K562 (cell line): ENCODE data around the gene CFAP54. TPM values are rescaled to one million over a fixed set of nuclear protein-coding genes. Genes with fewer than 3 reads are reported as not detected.

Experiments used
- ATAC-seq: fragments of 200-7000 bp; cut with Tn5 transposase; 3 replicates; pipeline ENCODE4 v1.9.1; 2020; ENCODE audit warnings: moderate library complexity
- BruUV-seq: library from RNA; stranded (reverse); fragments of 400-500 nt; replicated peaks from 2 replicates; lab custom pipeline; 2021; lab: Mats Ljungman, UMichigan
- CTCF ChIA-PET: fragments of 300-600 bp; formaldehyde crosslinking; extraction: SDS; loops from one replicate; lab custom pipeline; 2021; ENCODE audit warnings: low intra/inter-chr PET ratio; lab: Yijun Ruan, JAX
- POLR2A ChIA-PET: fragments of 300-600, 350-650 bp; sonication (Branson Sonifier 250); formaldehyde crosslinking; extraction: SDS; loops from one replicate; lab custom pipeline; 2021; ENCODE audit warnings: antibody characterized with exemption, inconsistent platforms; lab: Yijun Ruan, JAX
- DNase-seq, 4 experiments: peaks; one replicate each; pipeline versions ENCODE4 v3.0.0 to v3.0.0-alpha.2; 2011 to 2018; ENCODE audit warnings: low spot score in 3 of 4, mixed read lengths in 3 of 4; ENCODE audit errors: extremely low read depth in 1 of 4
- FAIRE-seq: peaks from 2 replicates; lab custom pipeline; 2011; peaks lifted over from hg19 to GRCh38; lab: Jason Lieb, UNC
- H2AFZ ChIP-seq: 2 replicates; pipeline ENCODE4 v1.6.0; 2011; ENCODE audit warnings: low read depth, low read length, control low read depth, inconsistent platforms
- H3K27ac ChIP-seq: fragments of 200-600 bp; 3 replicates; pipeline ENCODE4 v1.8.0; 2011; ENCODE audit warnings: low read depth, mild to moderate bottlenecking, control low read depth, inconsistent platforms, low read length, moderate library complexity, mixed read lengths; ENCODE audit errors: extremely low read depth
- H3K27me3 ChIP-seq, 2 experiments: fragments of 300-600 bp in 1 of 2; 2 replicates in 1 of 2; 3 replicates in 1 of 2; pipeline versions ENCODE4 v1.6.0 to v1.8.0; 2011; ENCODE audit warnings: inconsistent platforms in 2 of 2, low read length in 2 of 2, mild to moderate bottlenecking in 1 of 2, mixed read lengths in 1 of 2, moderate library complexity in 1 of 2; ENCODE audit not compliant: control insufficient read depth in 2 of 2, insufficient read depth in 2 of 2
- H3K36me3 ChIP-seq: fragments of 300-600 bp; 3 replicates; pipeline ENCODE4 v1.8.0; 2011; ENCODE audit warnings: mild to moderate bottlenecking, low read length, inconsistent platforms; ENCODE audit not compliant: control insufficient read depth, insufficient read depth
- H3K4me1 ChIP-seq, 2 experiments: fragments of 200-600 bp in 1 of 2; replicated peaks in 1 of 2; 2 replicates in 1 of 2; 3 replicates in 1 of 2; pipeline versions ENCODE4 v1.5.1 to v1.8.0; 2011; ENCODE audit warnings: inconsistent platforms in 2 of 2, low read length in 2 of 2, mild to moderate bottlenecking in 1 of 2, mixed read lengths in 1 of 2, moderate library complexity in 1 of 2; ENCODE audit not compliant: control insufficient read depth in 2 of 2, insufficient read depth in 2 of 2
- H3K4me2 ChIP-seq: 2 replicates; pipeline ENCODE4 v1.6.1; 2011; ENCODE audit warnings: low read length, control low read depth, inconsistent platforms, mixed read lengths; ENCODE audit not compliant: insufficient read depth
- H3K4me3 ChIP-seq: fragments of 200-600 bp; sonication (generic), shearing (Covaris generic); 2 replicates; pipeline ENCODE4 v1.5.1; 2016; ENCODE audit warnings: control low read depth, inconsistent platforms
- H3K79me2 ChIP-seq: fragments of 200-600 bp; 3 replicates; pipeline ENCODE4 v1.8.0; 2011; ENCODE audit warnings: low read length, inconsistent platforms; ENCODE audit not compliant: control insufficient read depth, insufficient read depth
- H3K9ac ChIP-seq, 2 experiments: 2 replicates each; pipeline versions ENCODE4 v1.6.0 to v1.6.1; 2011; ENCODE audit warnings: low read depth in 2 of 2, low read length in 2 of 2, control low read depth in 1 of 2, inconsistent platforms in 1 of 2, mild to moderate bottlenecking in 1 of 2, mixed read lengths in 1 of 2; ENCODE audit not compliant: insufficient read depth in 1 of 2
- H3K9me1 ChIP-seq: one replicate; pipeline ENCODE4 v1.6.0; 2011; ENCODE audit warnings: inconsistent platforms, mild to moderate bottlenecking, low read length, moderate library complexity; ENCODE audit not compliant: control insufficient read depth, insufficient read depth
- H3K9me3 ChIP-seq: replicated peaks from 2 replicates; pipeline ENCODE4 v1.5.1; 2011; ENCODE audit warnings: low read depth, low read length, inconsistent platforms; ENCODE audit not compliant: control insufficient read depth, insufficient read depth
- H4K20me1 ChIP-seq: replicated peaks from 2 replicates; pipeline ENCODE4 v1.6.1; 2011; ENCODE audit warnings: low read length, inconsistent platforms, mixed read lengths; ENCODE audit not compliant: control insufficient read depth, insufficient read depth
- ETV5 ChIP-seq: sonication (generic); formaldehyde crosslinking; IDR thresholded peaks from 2 replicates; pipeline ENCODE4 v1.4.0; 2020; ENCODE audit warnings: low read depth, mild to moderate bottlenecking, missing genetic modification reagents
- FOXA3 ChIP-seq, 2 experiments: fragments of 450-650 bp in 1 of 2; sonication (generic) in 1 of 2; formaldehyde crosslinking; IDR thresholded peaks in 1 of 2; conservative IDR thresholded peaks in 1 of 2; 2 replicates each; pipeline versions ENCODE4 v1.4.0 to v1.8.0; 2020 to 2022; ENCODE audit warnings: mild to moderate bottlenecking in 2 of 2, missing genetic modification reagents in 1 of 2
- RBM14 ChIP-seq: fragments of 200-400 bp; formaldehyde crosslinking; IDR thresholded peaks from 2 replicates; pipeline ENCODE4 v1.6.1; 2018; ENCODE audit warnings: low read depth, mild to moderate bottlenecking, low read length, moderate library complexity, borderline replicate concordance; ENCODE audit not compliant: insufficient read depth
- SMARCE1 ChIP-seq: fragments of 450-650 bp; IDR thresholded peaks from 2 replicates; pipeline ENCODE4 v1.7.1; 2016; ENCODE audit warnings: mild to moderate bottlenecking
- TFAM ChIP-seq: fragments of 250-450 bp; sonication (Bioruptor Pico); conservative IDR thresholded peaks from 2 replicates; pipeline ENCODE4 v1.5.0; 2021; ENCODE audit warnings: mild to moderate bottlenecking, moderate library complexity
- ZFP1 ChIP-seq: fragments of 450-650 bp; formaldehyde crosslinking; IDR thresholded peaks from 2 replicates; pipeline ENCODE4 v1.4.0; 2020; ENCODE audit warnings: mild to moderate bottlenecking, mixed read lengths
- ZFX ChIP-seq: sonication (generic); formaldehyde crosslinking; IDR thresholded peaks from 2 replicates; pipeline ENCODE4 v1.8.0; 2022; ENCODE audit warnings: mild to moderate bottlenecking, missing genetic modification reagents, moderate library complexity
- ZNF217 ChIP-seq: sonication (generic); formaldehyde crosslinking; IDR thresholded peaks from 2 replicates; pipeline ENCODE4 v1.8.0; 2022; ENCODE audit warnings: mild to moderate bottlenecking, missing genetic modification reagents
- ZNF23 ChIP-seq: fragments of 250-450 bp; sonication (Bioruptor Pico); IDR thresholded peaks from 2 replicates; pipeline ENCODE4 v1.4.0; 2020; ENCODE audit warnings: mild to moderate bottlenecking
- ZNF830 ChIP-seq: fragments of 250-450 bp; sonication (Bioruptor Pico); IDR thresholded peaks from 2 replicates; pipeline ENCODE4 v1.5.0; 2021; ENCODE audit warnings: mild to moderate bottlenecking
- ZSCAN32 ChIP-seq: fragments of 450-650 bp; formaldehyde crosslinking; IDR thresholded peaks from 2 replicates; pipeline ENCODE4 v1.4.0; 2020; ENCODE audit warnings: mild to moderate bottlenecking, moderate library complexity
- WGBS: fragments of 100-300 bp; shearing (Covaris generic); methylation state at CpG from one replicate; pipeline ENCODE4 v1.1.6; 2016; ENCODE audit warnings: low coverage, mixed read lengths; ENCODE audit not compliant: insufficient coverage; ENCODE audit errors: missing lambda C conversion rate; 5-methylcytosine and 5-hydroxymethylcytosine counted together
- in situ Hi-C: fragments of 300-500 bp; cut with MboI; formaldehyde crosslinking; loops from 4 replicates; pipeline ENCODE4 v1.15.0; 2018; ENCODE audit warnings: inconsistent platforms, mixed read lengths
- intact Hi-C: fragments of 100-400 bp; cut with micrococcal nuclease; formaldehyde crosslinking; loops from 2 replicates; pipeline ENCODE4 v1.14.2; 2022
- polyA plus RNA-seq, 8 experiments: library from polyadenylated mRNA; depleted of rRNA in 4 of 8; stranded (reverse) in 5 of 8; unstranded in 3 of 8; fragments of >200 nt; fragmentation: Nextera tagmentation in 2 of 8; fragmentation: Illumina TruSeq in 1 of 8; extraction: Ambion mirVana in 2 of 8; extraction: Trizol in 1 of 8; gene quantifications; 2 replicates each; pipeline versions ENCODE4 v1.2.1 to v1.2.3, GENCODE V29; 2011 to 2014; ENCODE audit warnings: inconsistent platforms in 1 of 8, missing spikeins in 1 of 8
- total RNA-seq, 7 experiments: library from RNA; depleted of rRNA in 6 of 7; stranded (reverse); fragments of >200 nt in 6 of 7; fragmentation: Illumina TruSeq in 2 of 7; extraction: Trizol in 2 of 7; gene quantifications; 2 replicates each; pipeline versions ENCODE4 v1.2.1 to v1.2.3, GENCODE V29; 2011 to 2021; ENCODE audit warnings: low replicate concordance in 1 of 7

Gene CFAP54
- total and polyA plus RNA-seq, 9 of the 15 experiments (the other 6 are each of a cell fraction or from before 2014, with no cell fraction given), result 0.03 to 0.23 (median 0.10) TPM; not detected in 3

DNA sequence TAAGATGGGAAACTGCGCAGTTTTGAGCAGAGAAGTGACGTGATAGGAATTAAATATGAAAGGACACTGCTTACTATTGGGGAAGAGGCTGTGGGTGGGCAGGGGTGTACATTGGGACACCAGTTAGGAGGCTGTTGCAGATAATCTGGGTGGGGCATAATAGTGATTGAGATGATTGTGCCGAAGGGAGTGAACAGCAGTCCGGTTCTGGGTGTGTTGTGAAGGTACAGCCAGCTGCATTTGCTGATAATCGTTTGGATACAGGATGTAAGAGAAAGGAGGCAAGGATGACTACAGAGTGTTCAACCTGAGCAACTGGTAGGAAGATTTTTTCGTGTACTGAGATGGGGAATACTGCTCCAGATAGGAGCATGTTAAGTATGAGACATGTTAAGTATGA, 212.5 kb downstream of the CFAP54 start:
- in situ Hi-C loops, result no loop called here
- Histone ChIP-seq H3K4me1 (no peaks in the 10 kb centered on the region), H3K9ac (no peak overlapping the region), H2AFZ (no peak overlapping the region), H3K9me1 (no peaks in the 10 kb centered on the region), H3K79me2 (no peaks in the 10 kb centered on the region), H3K4me2 (no peak overlapping the region), H3K9me3 (no peaks in the 10 kb centered on the region)
- WGBS, result 1% methylated on average over 6 of the region's 6 CpGs
- no TSS peak for BruUV-seq
- no peak for FAIRE-seq
- TF ChIP-seq FOXA3 (CRISPR knock-in tag; conservative IDR thresholded peaks at IDR 0.05 in 1 of 2, IDR thresholded peaks at IDR 0.05 in 1 of 2) (no peak), TFAM (no peak), ETV5 (CRISPR knock-in tag) (no peak), ZFP1 (no peak), ZSCAN32 (no peak), ZFX (CRISPR knock-in tag) (no peak), SMARCE1 (no peak), ZNF23 (CRISPR knock-in tag) (no peak), RBM14 (no peak), ZNF217 (no peak), ZNF830 (CRISPR knock-in tag) (no peak)
- TF ChIP-seq, all 486 proteins: peak for 0
- Histone ChIP-seq H3K27me3 (no peaks in the 10 kb centered on the region), H3K36me3 (no peaks in the 10 kb centered on the region), H3K4me3 (no peak overlapping the region), H3K27ac (no peak overlapping the region), H4K20me1 (no peaks in the 10 kb centered on the region)
- ChIA-PET POLR2A (no interaction called here), CTCF (no interaction called here)
- ATAC-seq (no peak), DNase-seq (no peak)
- intact Hi-C loops, result no loop called here
